IPS-15b (cell line): ENCODE measurements around the gene PTPRM.

Source experiments
- H3K27me3 ChIP-seq: one replicate; pipeline ENCODE4 v1.6.1; 2013; ENCODE audit warnings: low read length; ENCODE audit not compliant: control insufficient read depth, insufficient read depth
- H3K36me3 ChIP-seq: one replicate; pipeline ENCODE4 v1.6.1; 2013; ENCODE audit warnings: low read length; ENCODE audit not compliant: control insufficient read depth, insufficient read depth
- H3K4me1 ChIP-seq: one replicate; pipeline ENCODE4 v1.6.1; 2013; ENCODE audit warnings: mild to moderate bottlenecking, low read length; ENCODE audit not compliant: control insufficient read depth, insufficient read depth
- H3K4me3 ChIP-seq: one replicate; pipeline ENCODE4 v1.5.1; 2013; ENCODE audit warnings: low read depth, low read length
- H3K9ac ChIP-seq: one replicate; pipeline ENCODE4 v1.6.1; 2013; ENCODE audit warnings: low read depth, mild to moderate bottlenecking, low read length
- H3K9me3 ChIP-seq: one replicate; pipeline ENCODE4 v1.6.1; 2013; ENCODE audit warnings: mild to moderate bottlenecking, low read length; ENCODE audit not compliant: control insufficient read depth, insufficient read depth

Gene PTPRM

DNA sequence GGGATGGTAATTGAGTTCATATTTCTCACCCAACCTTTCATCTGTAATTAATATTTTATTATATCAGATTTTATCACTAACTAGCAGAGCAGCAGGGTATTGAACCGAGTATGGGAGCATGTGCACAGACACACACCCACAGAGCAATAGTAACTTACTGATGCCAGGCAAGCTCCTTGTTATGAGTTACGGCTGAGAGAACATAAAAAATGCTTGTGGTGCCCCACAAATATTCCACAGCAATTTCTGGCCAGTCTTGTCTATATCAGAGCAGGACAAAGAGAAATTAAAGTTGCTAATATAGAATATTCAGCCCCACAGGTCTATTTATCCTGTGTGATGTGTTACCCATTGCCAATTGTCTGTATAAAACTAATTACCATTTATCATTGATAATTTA lies 540.3 kb downstream of the PTPRM start:
- Histone ChIP-seq H3K9ac (no peak overlapping the region), H3K9me3 (no peaks in the 10 kb centered on the region), H3K27me3 (no peaks in the 10 kb centered on the region)

DNA sequence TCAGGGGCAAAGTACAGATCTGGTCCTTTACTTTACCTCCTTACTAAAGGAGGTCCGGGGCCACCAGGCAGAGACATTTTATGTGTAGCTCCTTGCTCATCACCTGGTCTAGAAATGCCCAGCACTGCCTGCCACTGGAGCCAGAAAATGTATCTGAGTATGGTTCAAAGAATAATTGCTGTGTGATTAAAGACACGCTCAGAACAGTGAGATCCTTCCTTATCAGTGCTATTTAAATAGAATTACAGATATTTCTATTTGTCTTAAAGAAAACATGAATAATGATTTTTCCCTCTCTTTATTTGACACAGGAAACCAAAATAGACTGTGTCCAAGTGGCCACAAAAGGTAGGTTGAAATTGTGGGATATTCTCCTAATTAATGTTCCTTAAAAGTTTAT lies 547.4 kb downstream of the PTPRM start:
- Histone ChIP-seq H3K27me3 (no peaks in the 10 kb centered on the region), H3K36me3 (no peaks in the 10 kb centered on the region), H3K4me1 (no peaks in the 10 kb centered on the region), H3K4me3 (no peak overlapping the region), H3K9ac (no peak overlapping the region), H3K9me3 (no peaks in the 10 kb centered on the region)

More for the DNA sequence above, 540.3 kb downstream of the PTPRM start:
- Histone ChIP-seq H3K36me3 (no peaks in the 10 kb centered on the region), H3K4me1 (no peaks in the 10 kb centered on the region), H3K4me3 (no peak overlapping the region)

DNA sequence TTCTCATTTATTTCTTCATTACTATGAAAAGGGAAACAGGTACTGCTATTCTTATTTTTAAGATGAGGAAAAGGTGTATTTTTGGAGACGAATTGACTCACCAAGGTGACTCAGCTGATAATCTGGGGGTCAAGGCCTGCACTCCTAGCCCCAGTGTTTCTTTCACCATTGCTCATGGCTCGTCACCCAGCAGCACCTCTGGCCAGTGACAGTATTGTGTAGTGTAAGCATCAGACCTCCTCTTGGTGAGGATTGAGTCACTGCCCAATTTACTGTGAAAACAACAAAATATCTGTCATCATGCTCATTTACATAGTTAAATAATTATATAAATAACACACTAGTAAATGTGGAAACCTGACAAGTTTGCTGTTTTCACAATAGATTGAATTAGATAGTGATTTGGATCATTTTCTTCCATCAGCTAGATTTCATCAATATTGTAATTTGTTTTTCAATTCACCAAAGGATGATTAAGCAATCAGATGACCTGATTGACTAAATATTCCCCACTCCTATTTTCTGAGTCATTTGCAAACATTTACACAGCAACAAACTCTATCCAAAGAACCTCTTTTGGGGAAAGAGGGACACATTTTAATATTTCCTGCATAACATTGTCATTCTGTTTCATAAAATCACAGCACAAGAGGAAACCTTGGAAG lies 549.4 kb downstream of the PTPRM start:
- Histone ChIP-seq H3K9me3 (no peaks in the 10 kb centered on the region), H3K4me1 (no peaks in the 10 kb centered on the region), H3K27me3 (no peaks in the 10 kb centered on the region), H3K4me3 (no peak overlapping the region), H3K36me3 (no peaks in the 10 kb centered on the region), H3K9ac (no peak overlapping the region)

DNA sequence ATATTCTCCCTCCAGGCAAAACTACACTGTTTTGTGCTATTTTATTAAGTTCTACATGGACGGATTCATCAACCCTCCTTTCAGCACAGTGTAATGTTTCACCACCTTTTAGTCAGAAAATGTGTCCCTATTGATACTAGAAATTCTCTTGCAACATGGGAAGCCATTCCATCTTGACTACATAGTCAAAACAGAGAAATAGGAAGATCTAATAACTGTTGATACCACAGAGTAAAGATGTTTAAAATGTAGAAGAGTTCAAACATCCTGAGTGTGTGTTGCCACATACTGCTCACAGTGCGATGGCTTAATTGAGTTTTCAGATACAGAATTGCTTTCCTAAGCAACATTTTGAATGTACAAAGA lies 549.9 kb downstream of the PTPRM start:
- no peaks in the 10 kb centered on the region for H3K9me3 ChIP-seq
- H3K4me3 ChIP-seq = no peak overlapping the region
- H3K27me3 ChIP-seq = no peaks in the 10 kb centered on the region
- no peaks in the 10 kb centered on the region for H3K36me3 ChIP-seq
- H3K9ac ChIP-seq = no peak overlapping the region
- no peaks in the 10 kb centered on the region for H3K4me1 ChIP-seq

DNA sequence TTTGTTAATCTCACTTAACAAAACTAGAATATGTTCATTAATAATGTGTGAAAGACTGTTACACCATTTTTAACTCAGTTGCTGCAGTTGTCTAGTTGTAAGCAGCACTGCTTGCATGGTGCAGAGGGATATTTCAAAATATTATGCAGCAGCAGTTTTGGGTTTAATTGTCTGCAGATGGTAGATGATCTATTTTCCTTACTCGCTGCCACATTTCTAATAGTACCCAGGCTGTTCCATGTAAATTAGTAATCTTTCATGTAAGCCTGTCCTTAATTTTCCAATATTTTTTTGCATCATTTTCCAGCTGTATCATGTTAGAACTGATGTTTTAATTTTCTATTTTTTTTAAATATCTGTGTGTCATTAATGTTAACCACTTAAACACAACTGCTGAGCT lies 554.0 kb downstream of the PTPRM start:
- Histone ChIP-seq H3K4me3 (no peak overlapping the region), H3K4me1 (no peaks in the 10 kb centered on the region), H3K9ac (no peak overlapping the region), H3K36me3 (no peaks in the 10 kb centered on the region), H3K9me3 (no peaks in the 10 kb centered on the region), H3K27me3 (no peaks in the 10 kb centered on the region)

DNA sequence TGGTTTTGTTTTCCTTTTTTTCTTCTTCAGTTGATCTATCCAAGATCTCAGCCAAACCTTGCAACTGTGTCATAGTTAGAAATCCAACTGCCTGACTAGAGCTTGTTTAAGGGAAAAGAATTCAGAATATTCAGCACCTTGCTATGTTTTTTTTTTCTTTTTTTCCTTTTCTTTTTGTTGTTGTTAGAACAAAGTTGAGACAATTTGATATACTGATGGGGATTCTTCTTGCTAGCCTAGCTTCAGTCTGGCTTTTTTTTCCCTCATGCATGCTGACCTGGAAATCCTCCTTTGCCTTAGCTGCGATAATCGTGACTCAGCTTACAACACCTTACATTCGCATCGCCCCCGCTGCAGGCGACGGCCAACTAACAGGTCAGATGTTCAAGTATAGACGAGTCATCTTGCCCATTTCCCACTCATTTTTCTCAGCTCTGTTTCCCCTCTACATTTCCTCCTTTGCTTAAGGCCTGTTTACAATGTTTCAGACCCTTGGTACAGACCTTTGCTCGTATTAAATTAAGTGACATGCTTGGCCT lies 554.9 kb downstream of the PTPRM start:
- Histone ChIP-seq H3K27me3 (no peaks in the 10 kb centered on the region), H3K4me3 (no peak overlapping the region), H3K4me1 (no peaks in the 10 kb centered on the region), H3K36me3 (no peaks in the 10 kb centered on the region), H3K9ac (no peak overlapping the region), H3K9me3 (no peaks in the 10 kb centered on the region)

DNA sequence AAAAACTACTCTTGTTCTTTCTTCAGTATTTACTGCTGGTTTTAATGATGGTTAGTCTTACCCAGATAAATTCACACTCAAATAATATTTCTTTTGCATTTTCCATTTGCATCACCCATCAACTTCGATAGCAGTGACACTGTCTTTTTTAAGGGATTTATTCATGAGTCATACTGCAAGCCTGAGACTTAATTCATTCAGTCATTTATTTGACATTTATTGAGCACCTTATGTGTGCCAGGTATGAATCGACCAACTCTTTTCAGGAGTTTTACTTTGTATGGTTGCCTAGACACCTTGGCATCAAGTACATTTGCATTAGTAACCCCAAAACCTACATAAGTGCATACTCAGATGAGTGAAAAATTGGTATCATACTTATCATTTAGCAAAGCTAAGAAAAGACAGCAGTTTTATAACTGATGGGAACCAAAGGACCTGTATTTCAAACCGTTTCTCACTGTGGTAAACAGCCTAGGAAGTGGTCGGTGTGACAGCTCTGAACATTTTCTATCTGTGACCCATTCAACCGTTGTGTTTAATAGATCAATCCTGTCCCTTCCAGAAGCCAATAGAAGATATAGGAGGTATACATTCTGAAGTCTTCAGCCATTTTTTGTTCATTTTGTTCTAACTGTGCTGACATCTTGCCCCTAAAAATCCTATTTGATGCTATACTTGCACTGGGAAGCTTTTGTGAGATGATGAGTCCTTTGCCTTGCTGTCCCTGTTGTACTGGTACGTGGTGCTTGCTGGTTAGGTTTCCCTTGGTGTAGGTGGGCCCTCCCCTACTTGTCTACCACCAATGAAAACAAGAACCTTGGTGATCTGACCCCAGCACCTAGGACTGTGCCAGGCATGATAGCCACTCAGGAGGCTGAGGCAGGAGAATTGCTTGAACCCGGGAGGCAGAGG lies 557.4 kb downstream of the PTPRM start:
- Histone ChIP-seq H3K9me3 (no peaks in the 10 kb centered on the region), H3K36me3 (no peaks in the 10 kb centered on the region), H3K9ac (no peak overlapping the region), H3K27me3 (no peaks in the 10 kb centered on the region), H3K4me1 (no peaks in the 10 kb centered on the region), H3K4me3 (no peak overlapping the region)

DNA sequence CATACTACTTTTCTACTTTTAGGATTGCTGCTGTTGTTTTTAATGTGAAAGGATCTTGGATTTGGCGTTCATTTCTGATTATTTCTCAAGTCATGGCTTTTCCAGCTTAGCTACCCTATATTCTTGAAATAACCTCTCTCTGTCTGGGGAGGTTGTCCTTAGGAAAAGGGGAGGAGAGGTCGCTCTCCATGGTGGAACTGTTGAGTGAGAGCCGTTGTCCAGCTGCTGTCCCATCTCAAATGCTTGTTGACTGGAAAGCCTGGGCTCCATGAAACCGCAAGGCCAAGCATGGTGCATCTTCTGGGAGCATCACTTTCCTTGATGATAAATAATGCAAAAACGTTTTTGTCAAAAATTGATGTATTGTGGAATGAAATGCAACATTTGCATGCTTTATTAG lies 563.0 kb downstream of the PTPRM start:
- Histone ChIP-seq H3K27me3 (no peaks in the 10 kb centered on the region), H3K36me3 (no peaks in the 10 kb centered on the region), H3K4me1 (no peaks in the 10 kb centered on the region), H3K9ac (no peak overlapping the region), H3K9me3 (no peaks in the 10 kb centered on the region), H3K4me3 (no peak overlapping the region)

DNA sequence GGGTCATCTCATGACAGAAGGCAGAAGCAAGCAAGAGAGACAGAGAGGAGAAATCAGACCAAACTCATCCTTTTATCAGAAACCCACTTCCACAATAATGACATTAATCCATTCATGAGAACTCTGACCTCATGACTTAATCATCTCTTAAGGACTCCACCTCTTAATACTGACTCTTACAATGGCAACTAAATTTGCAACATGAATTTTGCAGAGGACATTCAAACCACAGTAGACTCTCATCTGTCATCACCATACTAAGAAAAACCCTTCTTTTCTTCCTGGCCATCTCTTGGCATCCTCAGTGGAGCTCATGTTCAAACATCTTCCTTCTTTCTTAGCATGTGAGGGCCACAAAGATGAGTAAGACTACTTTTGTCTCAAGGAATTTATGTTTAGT lies 565.9 kb downstream of the PTPRM start:
- Histone ChIP-seq H3K9me3 (no peaks in the 10 kb centered on the region), H3K4me1 (no peaks in the 10 kb centered on the region), H3K27me3 (no peaks in the 10 kb centered on the region), H3K36me3 (no peaks in the 10 kb centered on the region), H3K9ac (no peak overlapping the region), H3K4me3 (no peak overlapping the region)

DNA sequence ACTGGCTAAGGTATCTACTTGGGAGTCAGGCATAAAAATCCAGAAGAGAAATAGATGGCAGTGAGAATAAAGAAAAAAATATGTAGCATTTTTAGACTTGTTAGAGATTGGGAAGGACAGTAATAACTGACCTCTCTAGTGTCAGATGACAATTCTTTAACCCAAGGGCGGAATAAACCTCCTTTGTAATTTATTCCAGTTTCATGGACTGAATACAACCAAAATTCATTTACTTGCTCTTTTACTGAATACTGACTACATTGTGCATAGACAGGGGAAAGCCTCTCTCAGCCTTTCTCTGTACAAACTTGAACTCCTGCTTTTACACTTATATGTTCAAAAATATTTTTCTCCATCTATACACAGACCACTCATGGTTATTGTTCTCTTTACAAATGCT lies 566.8 kb downstream of the PTPRM start:
- H3K9me3 ChIP-seq = no peaks in the 10 kb centered on the region

DNA sequence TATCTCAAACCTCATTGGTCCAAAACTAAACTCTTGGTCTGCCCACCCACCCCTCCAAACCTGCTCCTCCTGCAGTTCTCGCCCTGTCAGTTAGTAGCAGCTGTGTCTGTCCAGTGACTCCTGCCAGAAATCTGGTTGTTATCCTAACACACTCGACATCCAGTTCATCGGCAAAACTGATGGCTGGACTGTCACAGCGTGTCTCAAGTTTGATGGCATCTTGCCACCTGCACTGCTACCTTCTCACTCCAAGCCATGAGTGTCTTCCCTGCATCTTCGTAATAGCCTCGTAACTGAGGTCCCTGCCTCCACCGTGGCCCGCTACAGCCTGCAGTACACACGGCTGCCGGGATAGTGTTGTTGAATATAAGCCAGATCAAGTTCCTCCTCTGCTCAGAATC lies 572.0 kb downstream of the PTPRM start:
- H3K9ac ChIP-seq = no peak overlapping the region
- no peaks in the 10 kb centered on the region for H3K36me3 ChIP-seq
- H3K9me3 ChIP-seq = no peaks in the 10 kb centered on the region
- H3K4me1 ChIP-seq = peaks cover 4% of the 10 kb centered on the region
- no peak overlapping the region for H3K4me3 ChIP-seq
- no peaks in the 10 kb centered on the region for H3K27me3 ChIP-seq

More for the DNA sequence above, 566.8 kb downstream of the PTPRM start:
- H3K4me1 ChIP-seq = no peaks in the 10 kb centered on the region
- H3K27me3 ChIP-seq = no peaks in the 10 kb centered on the region
- no peak overlapping the region for H3K9ac ChIP-seq
- no peaks in the 10 kb centered on the region for H3K36me3 ChIP-seq
- no peak overlapping the region for H3K4me3 ChIP-seq

DNA sequence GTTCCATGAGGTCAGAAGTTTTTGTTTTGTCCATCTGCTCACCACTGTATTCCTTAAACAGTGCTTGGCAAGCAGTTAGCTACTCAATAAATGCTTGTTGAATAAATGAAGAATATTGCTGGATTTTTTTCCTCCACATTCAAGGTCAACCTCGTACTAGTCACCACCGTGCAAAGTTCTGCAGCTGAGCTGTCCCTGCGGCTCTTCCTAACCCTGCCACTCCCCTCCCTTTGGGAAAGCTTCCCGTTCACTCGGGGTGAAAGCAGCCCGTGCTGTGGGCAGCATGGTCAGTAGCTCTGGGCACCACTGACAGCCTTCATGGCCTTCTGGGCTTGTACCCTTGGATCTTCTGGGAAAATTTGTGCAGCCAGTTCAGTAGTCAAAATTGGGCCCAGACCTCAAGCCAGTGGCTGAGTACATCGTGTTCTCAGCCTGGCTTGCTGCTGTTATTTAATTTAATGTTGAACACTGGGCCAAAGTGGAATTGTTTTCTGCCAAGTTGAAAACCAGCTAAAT lies 572.8 kb downstream of the PTPRM start:
- Histone ChIP-seq H3K27me3 (no peaks in the 10 kb centered on the region), H3K36me3 (no peaks in the 10 kb centered on the region), H3K4me3 (no peak overlapping the region), H3K4me1 (peaks cover 4% of the 10 kb centered on the region), H3K9me3 (no peaks in the 10 kb centered on the region), H3K9ac (no peak overlapping the region)
